ENCODE data around the gene C3orf20.
"Not testable (repeated sequence)": the region's sequence is repeated elsewhere in the genome, so short reads cannot be mapped to it uniquely, and the experiment has no call there.

Gene C3orf20

DNA sequence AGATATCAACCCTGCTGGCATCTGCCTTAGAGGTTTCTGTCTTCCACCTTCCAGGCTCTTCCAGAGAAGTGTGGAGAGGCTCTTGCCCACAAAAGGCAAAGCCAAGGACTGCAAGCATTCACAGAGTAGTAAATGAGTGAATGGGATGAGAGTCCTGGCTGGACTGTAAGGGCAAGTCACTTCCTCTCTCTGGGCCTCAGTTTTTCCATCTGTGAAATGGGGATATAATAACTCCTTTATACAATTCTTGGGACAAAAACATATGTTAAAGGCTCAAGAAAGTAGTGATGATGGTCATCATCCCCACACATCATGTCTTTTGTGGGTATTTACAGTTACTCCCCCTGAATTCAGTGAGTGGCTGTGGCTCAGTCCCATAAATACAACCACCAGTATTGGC is 133.1 kb downstream of the C3orf20 start:
- no peak overlapping the region for H3K4me3 ChIP-seq (ENCODE audit: control insufficient read depth in 1 of 7, extremely low read depth in 1 of 7, insufficient read depth in 4 of 7, low read depth in 2 of 7, low read length in 6 of 7)
- no peak for DNase-seq
- POLR2A ChIA-PET: no interaction called here
- H3K9me3 ChIP-seq (ENCODE audit: control extremely low read depth in 1 of 5, control insufficient read depth in 4 of 5, insufficient read depth in 2 of 5, low read depth in 1 of 5, low read length in 4 of 5): no peaks in the 10 kb centered on the region
- H3K4me1 ChIP-seq (ENCODE audit: control extremely low read depth in 1 of 4, control insufficient read depth in 4 of 4, insufficient read depth in 4 of 4, low read length in 3 of 4): peaks cover 3 to 68% (median 61%) of the 10 kb centered on the region in 4 experiments
- H3K27ac ChIP-seq (ENCODE audit: insufficient read depth in 1 of 2, low read depth in 1 of 2, low read length in 2 of 2, poor library complexity in 1 of 2, severe bottlenecking in 2 of 2): no peak overlapping the region
- H3K27me3 ChIP-seq (replicated peaks in 2 of 5; ENCODE audit: control insufficient read depth in 4 of 5, insufficient read depth in 5 of 5, low read length in 4 of 5): peaks cover 0 to 3% (median 0%) of the 10 kb centered on the region in 5 experiments
- no peaks in the 10 kb centered on the region for H3K36me3 ChIP-seq (ENCODE audit: control insufficient read depth in 4 of 4, insufficient read depth in 4 of 4, low read length in 3 of 4)
- CTCF ChIA-PET: interaction anchor here (0.8 to 1.2 kb wide), 2 partner anchors 11 to 111 kb away, joined by 3 read pairs; no protein-coding TSS in a partner anchor

DNA sequence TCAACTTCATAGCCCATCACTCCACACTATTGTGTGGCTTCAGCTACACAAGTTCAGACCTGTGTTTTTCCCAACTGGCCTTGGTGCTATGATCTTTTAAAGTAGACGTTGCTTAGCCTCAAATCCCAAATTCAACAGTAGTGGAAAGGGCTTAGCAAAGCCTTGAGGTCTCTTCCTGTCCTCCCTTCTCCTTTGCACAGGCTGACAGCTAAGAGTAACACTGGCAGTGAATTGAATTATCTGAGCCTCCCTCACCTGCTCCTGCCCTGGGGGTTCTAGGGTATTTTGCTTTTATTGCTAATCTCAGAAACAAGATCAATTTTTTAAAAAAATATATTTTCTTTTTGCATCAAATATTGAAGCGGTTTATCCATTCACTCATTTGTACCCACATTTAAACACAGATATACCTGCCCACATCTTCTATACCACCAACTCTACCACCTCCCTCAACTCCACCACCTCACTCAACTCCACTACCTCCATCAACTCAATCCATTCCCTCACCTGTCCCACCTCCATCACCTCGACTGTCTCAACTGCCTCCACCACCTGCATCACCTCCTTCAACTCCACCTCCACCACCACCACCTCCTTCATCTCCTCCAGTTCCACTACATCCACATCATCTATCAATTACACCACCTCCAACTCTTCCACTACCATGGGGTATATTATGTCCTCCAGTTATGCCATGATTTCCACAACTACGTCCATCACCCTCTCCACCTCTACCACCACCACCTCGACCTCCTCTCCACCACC is 133.7 kb downstream of the C3orf20 start:
- CTCF ChIA-PET: interaction anchor here (0.8 kb wide), 1 partner anchor 11 kb away, joined by 3 read pairs; no protein-coding TSS in a partner anchor
- POLR2A ChIA-PET: no interaction called here
- DNase-seq: no peak
- peaks cover 0 to 3% (median 0%) of the 10 kb centered on the region in 5 experiments for H3K27me3 ChIP-seq (replicated peaks in 2 of 5; ENCODE audit: control insufficient read depth in 4 of 5, insufficient read depth in 5 of 5, low read length in 4 of 5)
- H3K9me3 ChIP-seq (ENCODE audit: control extremely low read depth in 1 of 5, control insufficient read depth in 4 of 5, insufficient read depth in 2 of 5, low read depth in 1 of 5, low read length in 4 of 5): no peaks in the 10 kb centered on the region
- WGBS (ENCODE audit: insufficient coverage): 93% methylated on average over 5 of the region's 5 CpGs
- H3K27ac ChIP-seq (ENCODE audit: insufficient read depth in 1 of 2, low read depth in 1 of 2, low read length in 2 of 2, poor library complexity in 1 of 2, severe bottlenecking in 2 of 2): no peak overlapping the region
- H3K4me1 ChIP-seq (ENCODE audit: control extremely low read depth in 1 of 4, control insufficient read depth in 4 of 4, insufficient read depth in 4 of 4, low read length in 3 of 4): peaks cover 3 to 73% (median 61%) of the 10 kb centered on the region in 4 experiments
- H3K4me3 ChIP-seq (ENCODE audit: control insufficient read depth in 1 of 7, extremely low read depth in 1 of 7, insufficient read depth in 4 of 7, low read depth in 2 of 7, low read length in 6 of 7): no peak overlapping the region
- H3K36me3 ChIP-seq (ENCODE audit: control insufficient read depth in 4 of 4, insufficient read depth in 4 of 4, low read length in 3 of 4): no peaks in the 10 kb centered on the region

DNA sequence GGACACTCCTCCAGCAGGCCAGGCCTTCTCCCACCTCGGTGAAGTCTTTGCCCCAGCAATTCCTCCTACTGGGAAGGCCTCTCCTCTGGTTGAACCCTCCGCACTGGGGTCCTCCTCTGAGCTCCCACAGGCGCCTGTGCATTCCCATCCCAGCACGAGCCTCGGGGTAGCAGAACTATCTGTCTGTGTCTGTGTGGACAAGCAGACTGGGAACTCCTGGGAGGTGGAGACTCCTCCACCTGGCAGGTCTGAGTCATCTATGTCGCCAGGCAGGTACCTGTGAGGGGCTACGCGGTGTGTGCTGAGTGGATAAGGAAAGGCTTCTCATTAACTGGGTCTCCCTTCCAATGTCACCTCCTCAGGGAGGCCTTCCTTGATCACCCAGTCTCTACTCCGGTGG is 134.7 kb downstream of the C3orf20 start:
- H3K9me3 ChIP-seq (ENCODE audit: control extremely low read depth in 1 of 5, control insufficient read depth in 4 of 5, insufficient read depth in 2 of 5, low read depth in 1 of 5, low read length in 4 of 5); H3K27ac ChIP-seq (ENCODE audit: insufficient read depth in 1 of 2, low read depth in 1 of 2, low read length in 2 of 2, poor library complexity in 1 of 2, severe bottlenecking in 2 of 2); POLR2A ChIA-PET; H3K27me3 ChIP-seq (replicated peaks in 2 of 5; ENCODE audit: control insufficient read depth in 4 of 5, insufficient read depth in 5 of 5, low read length in 4 of 5); CTCF ChIA-PET; DNase-seq; H3K36me3 ChIP-seq (ENCODE audit: control insufficient read depth in 4 of 4, insufficient read depth in 4 of 4, low read length in 3 of 4): not testable (repeated sequence)
- peak overlapping the region in 4 of 7 experiments; percentile 60 to 79 (median 74) for H3K4me3 ChIP-seq (ENCODE audit: control insufficient read depth in 1 of 7, extremely low read depth in 1 of 7, insufficient read depth in 4 of 7, low read depth in 2 of 7, low read length in 6 of 7)
- 86% methylated on average over 1 of the region's 9 CpGs for WGBS (ENCODE audit: insufficient coverage)
- peaks cover 3 to 72% (median 51%) of the 10 kb centered on the region in 4 experiments for H3K4me1 ChIP-seq (ENCODE audit: control extremely low read depth in 1 of 4, control insufficient read depth in 4 of 4, insufficient read depth in 4 of 4, low read length in 3 of 4)

DNA sequence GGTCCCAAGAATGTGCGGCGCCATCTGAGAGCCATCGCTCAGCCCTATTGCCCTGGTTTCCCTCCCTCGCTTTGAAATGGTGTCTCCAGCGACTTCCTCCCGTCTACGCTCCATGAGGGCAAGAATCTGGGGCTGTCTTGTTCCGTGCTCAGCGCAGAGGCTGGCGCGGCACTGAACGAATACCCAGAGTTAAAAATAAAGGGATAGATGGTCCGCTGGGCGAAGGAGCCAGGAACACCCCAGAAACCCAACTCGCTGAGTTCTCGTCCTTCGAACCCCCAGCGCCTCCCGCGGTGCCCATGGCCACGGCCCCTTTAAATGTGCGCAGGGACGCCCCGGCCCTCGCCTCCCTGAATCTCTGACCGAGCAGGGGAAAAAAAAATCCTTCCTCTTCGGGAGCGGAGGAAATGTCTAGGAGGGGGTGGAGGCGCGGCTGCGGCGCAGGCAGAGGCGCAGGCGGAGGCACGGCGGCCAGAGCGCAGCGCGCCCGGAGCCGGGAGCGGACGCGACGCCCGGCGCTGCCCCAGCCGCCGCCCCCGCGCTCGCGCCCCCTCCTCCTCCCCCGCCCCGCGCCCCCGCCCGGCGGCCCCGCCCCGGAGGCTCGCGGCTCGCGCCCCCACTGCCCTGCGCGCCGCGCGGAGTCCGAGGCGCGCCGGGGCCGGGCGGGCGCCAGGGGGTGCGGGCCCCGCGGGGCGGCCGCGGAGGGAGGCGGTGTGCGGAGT is 135.3 kb downstream of the C3orf20 start:
- H3K4me1 ChIP-seq (ENCODE audit: control extremely low read depth in 1 of 4, control insufficient read depth in 4 of 4, insufficient read depth in 4 of 4, low read length in 3 of 4): peaks cover 3 to 71% (median 45%) of the 10 kb centered on the region in 4 experiments
- ChIA-PET POLR2A (no interaction called here), CTCF (interaction anchor here (0.8 to 1.3 kb wide), 3 partner anchors 9 to 83 kb away, joined by 3 to 6 read pairs (median 4); partner anchors contain the start of gene FGD5)
- peak overlapping the region; percentile 61 to 87 (median 79) for H3K4me3 ChIP-seq (ENCODE audit: control insufficient read depth in 1 of 7, extremely low read depth in 1 of 7, insufficient read depth in 4 of 7, low read depth in 2 of 7, low read length in 6 of 7)
- peaks cover 0 to 6% (median 0%) of the 10 kb centered on the region in 4 experiments for H3K36me3 ChIP-seq (ENCODE audit: control insufficient read depth in 4 of 4, insufficient read depth in 4 of 4, low read length in 3 of 4)
- H3K27me3 ChIP-seq (replicated peaks in 2 of 5; ENCODE audit: control insufficient read depth in 4 of 5, insufficient read depth in 5 of 5, low read length in 4 of 5): peaks cover 0 to 3% (median 0%) of the 10 kb centered on the region in 5 experiments
- WGBS (ENCODE audit: insufficient coverage): 6% methylated on average over 36 of the region's 85 CpGs
- no peak overlapping the region for H3K27ac ChIP-seq (ENCODE audit: insufficient read depth in 1 of 2, low read depth in 1 of 2, low read length in 2 of 2, poor library complexity in 1 of 2, severe bottlenecking in 2 of 2)
- no peaks in the 10 kb centered on the region for H3K9me3 ChIP-seq (ENCODE audit: control extremely low read depth in 1 of 5, control insufficient read depth in 4 of 5, insufficient read depth in 2 of 5, low read depth in 1 of 5, low read length in 4 of 5)
- DNase-seq: peak in 2 of 3 donors; percentile 25 to 48

DNA sequence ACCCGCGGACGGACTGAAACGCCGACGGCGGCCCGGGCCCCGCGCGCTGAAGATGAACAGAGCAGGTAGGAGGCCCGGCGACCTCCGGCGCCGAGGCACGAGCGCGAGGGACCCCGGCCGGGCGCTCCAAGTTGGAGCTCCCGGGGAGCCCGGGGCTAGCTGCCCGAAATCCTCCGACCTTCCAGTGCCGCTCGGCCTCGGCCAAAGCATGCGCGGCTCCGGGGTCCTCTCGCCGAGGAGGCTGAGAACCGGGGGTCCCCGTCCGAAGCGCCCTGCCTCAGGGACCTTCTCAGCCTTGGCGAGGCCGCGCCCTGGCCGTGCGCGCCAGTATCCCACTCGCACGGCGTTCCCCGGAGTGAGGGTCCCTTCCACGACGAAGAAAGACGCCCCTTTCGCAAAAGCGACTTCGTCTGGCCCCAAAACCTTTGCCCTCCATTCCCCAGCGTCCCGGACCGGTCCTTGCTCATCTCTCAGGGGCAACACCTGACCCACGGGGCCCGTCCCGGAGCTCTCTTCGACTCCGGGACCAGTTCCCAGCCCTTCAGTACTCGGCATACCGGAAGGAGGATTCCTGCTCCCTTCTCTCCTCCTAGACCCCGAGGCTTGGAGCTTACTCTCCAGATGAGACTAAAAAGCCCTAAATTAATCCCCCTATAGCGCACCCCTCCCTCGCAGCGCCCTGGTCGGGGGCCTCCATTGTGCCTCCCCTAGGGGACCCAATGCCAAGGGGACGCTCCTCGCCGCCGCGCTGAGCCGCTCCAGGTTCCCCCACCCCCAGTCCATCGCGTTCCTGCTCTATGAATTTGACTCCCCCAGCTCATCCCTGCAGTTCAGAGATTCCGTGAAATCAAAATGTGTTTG is 136.1 kb downstream of the C3orf20 start:
- under 1% methylated on average over 71 of the region's 78 CpGs for WGBS (ENCODE audit: insufficient coverage)
- DNase-seq: peak in 1 of 3 donors; percentile 33
- peaks cover 3 to 66% (median 41%) of the 10 kb centered on the region in 4 experiments for H3K4me1 ChIP-seq (ENCODE audit: control extremely low read depth in 1 of 4, control insufficient read depth in 4 of 4, insufficient read depth in 4 of 4, low read length in 3 of 4)
- H3K36me3 ChIP-seq (ENCODE audit: control insufficient read depth in 4 of 4, insufficient read depth in 4 of 4, low read length in 3 of 4): peaks cover 0 to 7% (median 0%) of the 10 kb centered on the region in 4 experiments
- ChIA-PET POLR2A (no interaction called here), CTCF (interaction anchor here (0.8 to 1.5 kb wide), 9 partner anchors 8 to 110 kb away, joined by 3 to 6 read pairs (median 4); partner anchors contain the start of gene FGD5)
- peak overlapping the region in 1 of 2 experiments; percentile 63 for H3K27ac ChIP-seq (ENCODE audit: insufficient read depth in 1 of 2, low read depth in 1 of 2, low read length in 2 of 2, poor library complexity in 1 of 2, severe bottlenecking in 2 of 2)
- H3K9me3 ChIP-seq (ENCODE audit: control extremely low read depth in 1 of 5, control insufficient read depth in 4 of 5, insufficient read depth in 2 of 5, low read depth in 1 of 5, low read length in 4 of 5): no peaks in the 10 kb centered on the region
- H3K27me3 ChIP-seq (replicated peaks in 2 of 5; ENCODE audit: control insufficient read depth in 4 of 5, insufficient read depth in 5 of 5, low read length in 4 of 5): peaks cover 0 to 3% (median 0%) of the 10 kb centered on the region in 5 experiments
- peak overlapping the region; percentile 61 to 87 (median 79) for H3K4me3 ChIP-seq (ENCODE audit: control insufficient read depth in 1 of 7, extremely low read depth in 1 of 7, insufficient read depth in 4 of 7, low read depth in 2 of 7, low read length in 6 of 7)

DNA sequence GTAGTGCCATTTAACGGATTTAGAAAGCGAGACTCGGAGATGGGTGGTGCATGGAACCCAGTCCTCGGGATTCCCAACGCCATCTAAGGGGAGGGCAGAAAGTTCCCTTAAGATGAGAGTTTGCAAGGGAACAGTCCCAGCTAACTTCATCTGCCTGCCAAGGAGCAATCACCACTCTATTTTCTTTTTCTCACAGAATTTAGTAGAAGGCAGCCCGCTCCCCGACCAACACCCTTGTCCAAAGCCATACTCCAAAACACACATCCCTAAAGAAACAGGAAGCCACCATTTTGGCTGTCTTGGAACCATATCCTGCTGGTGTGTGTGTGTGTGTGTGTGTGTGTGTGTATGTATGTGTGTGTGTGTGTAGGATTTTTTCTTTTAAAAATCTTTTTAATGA is 136.7 kb downstream of the C3orf20 start:
- CTCF ChIA-PET: interaction anchor here (1.0 to 1.5 kb wide), 8 partner anchors 8 to 110 kb away, joined by 3 to 6 read pairs (median 4); partner anchors contain the start of gene FGD5
- peaks cover 0 to 7% (median 0%) of the 10 kb centered on the region in 4 experiments for H3K36me3 ChIP-seq (ENCODE audit: control insufficient read depth in 4 of 4, insufficient read depth in 4 of 4, low read length in 3 of 4)
- no peaks in the 10 kb centered on the region for H3K9me3 ChIP-seq (ENCODE audit: control extremely low read depth in 1 of 5, control insufficient read depth in 4 of 5, insufficient read depth in 2 of 5, low read depth in 1 of 5, low read length in 4 of 5)
- DNase-seq: peak in 2 of 3 donors; percentile 43 to 57
- peak overlapping the region; percentile 61 to 87 (median 79) for H3K4me3 ChIP-seq (ENCODE audit: control insufficient read depth in 1 of 7, extremely low read depth in 1 of 7, insufficient read depth in 4 of 7, low read depth in 2 of 7, low read length in 6 of 7)
- H3K4me1 ChIP-seq (ENCODE audit: control extremely low read depth in 1 of 4, control insufficient read depth in 4 of 4, insufficient read depth in 4 of 4, low read length in 3 of 4): peaks cover 3 to 59% (median 36%) of the 10 kb centered on the region in 4 experiments
- H3K27me3 ChIP-seq (replicated peaks in 2 of 5; ENCODE audit: control insufficient read depth in 4 of 5, insufficient read depth in 5 of 5, low read length in 4 of 5): peaks cover 0 to 3% (median 0%) of the 10 kb centered on the region in 5 experiments
- POLR2A ChIA-PET: no interaction called here
- 3% methylated on average over 7 of the region's 7 CpGs for WGBS (ENCODE audit: insufficient coverage)
- H3K27ac ChIP-seq (ENCODE audit: insufficient read depth in 1 of 2, low read depth in 1 of 2, low read length in 2 of 2, poor library complexity in 1 of 2, severe bottlenecking in 2 of 2): peak overlapping the region; percentile 41 to 62

Data from common myeloid progenitor, CD34-positive (primary cell).